Measurements from ENCODE around the gene DPP7. TPM values are rescaled to one million over a fixed set of nuclear protein-coding genes. Genes with fewer than 3 reads are reported as not detected.

Gene DPP7
- polyA plus RNA-seq, 1 donor = 196 TPM

- Histone ChIP-seq H3K9me3 (ENCODE audit: control insufficient read depth, low read depth, low read length) (peaks cover 13% of the 10 kb centered on the region), H3K27me3 (ENCODE audit: control insufficient read depth, insufficient read depth, low read length) (peaks cover 42% of the 10 kb centered on the region), H3K4me1 (ENCODE audit: control insufficient read depth, insufficient read depth, low read length) (no peaks in the 10 kb centered on the region), H3K4me3 (ENCODE audit: low read length) (no peak overlapping the region), H3K36me3 (ENCODE audit: control insufficient read depth, insufficient read depth, low read length) (no peaks in the 10 kb centered on the region), H3K27ac (ENCODE audit: low read length) (no peak overlapping the region)
- no peak for DNase-seq
- no CpG with 5 or more reads among the region's 27 CpGs for WGBS (ENCODE audit: insufficient coverage, low lambda C conversion rate)
Observed at GRCh38 chr9:137148242-137148641, 33.7 kb upstream of the DPP7 start.

GRCh38 chr9:137147793-137148160, 33.2 kb upstream of the DPP7 start:
- no peak for DNase-seq
- Histone ChIP-seq H3K27me3 (ENCODE audit: control insufficient read depth, insufficient read depth, low read length) (peaks cover 46% of the 10 kb centered on the region), H3K9me3 (ENCODE audit: control insufficient read depth, low read depth, low read length) (peaks cover 13% of the 10 kb centered on the region)

GRCh38 chr9:137147091-137147792, 32.7 kb upstream of the DPP7 start:
- H3K27ac ChIP-seq (ENCODE audit: low read length) = no peak overlapping the region
- H3K27me3 ChIP-seq (ENCODE audit: control insufficient read depth, insufficient read depth, low read length) = peaks cover 52% of the 10 kb centered on the region
- DNase-seq = no peak
- no CpG with 5 or more reads among the region's 26 CpGs for WGBS (ENCODE audit: insufficient coverage, low lambda C conversion rate)
- no peak overlapping the region for H3K4me3 ChIP-seq (ENCODE audit: low read length)
- H3K9me3 ChIP-seq (ENCODE audit: control insufficient read depth, low read depth, low read length) = peaks cover 13% of the 10 kb centered on the region
- no peaks in the 10 kb centered on the region for H3K36me3 ChIP-seq (ENCODE audit: control insufficient read depth, insufficient read depth, low read length)
- H3K4me1 ChIP-seq (ENCODE audit: control insufficient read depth, insufficient read depth, low read length) = no peaks in the 10 kb centered on the region

More at GRCh38 chr9:137147793-137148160, 33.2 kb upstream of the DPP7 start:
- Histone ChIP-seq H3K4me1 (ENCODE audit: control insufficient read depth, insufficient read depth, low read length) (no peaks in the 10 kb centered on the region), H3K27ac (ENCODE audit: low read length) (no peak overlapping the region), H3K4me3 (ENCODE audit: low read length) (no peak overlapping the region), H3K36me3 (ENCODE audit: control insufficient read depth, insufficient read depth, low read length) (no peaks in the 10 kb centered on the region)
- WGBS (ENCODE audit: insufficient coverage, low lambda C conversion rate) = no CpG with 5 or more reads among the region's 24 CpGs

GRCh38 chr9:137146527-137146918, 32.0 kb upstream of the DPP7 start:
- no CpG with 5 or more reads among the region's 9 CpGs for WGBS (ENCODE audit: insufficient coverage, low lambda C conversion rate)
- no peak for DNase-seq
- no peaks in the 10 kb centered on the region for H3K36me3 ChIP-seq (ENCODE audit: control insufficient read depth, insufficient read depth, low read length)
- peaks cover 59% of the 10 kb centered on the region for H3K27me3 ChIP-seq (ENCODE audit: control insufficient read depth, insufficient read depth, low read length)
- H3K9me3 ChIP-seq (ENCODE audit: control insufficient read depth, low read depth, low read length) = peaks cover 13% of the 10 kb centered on the region
- no peak overlapping the region for H3K27ac ChIP-seq (ENCODE audit: low read length)
- no peaks in the 10 kb centered on the region for H3K4me1 ChIP-seq (ENCODE audit: control insufficient read depth, insufficient read depth, low read length)
- no peak overlapping the region for H3K4me3 ChIP-seq (ENCODE audit: low read length)

- DNase-seq = no peak
- H3K27me3 ChIP-seq (ENCODE audit: control insufficient read depth, insufficient read depth, low read length) = peaks cover 65% of the 10 kb centered on the region
- H3K4me3 ChIP-seq (ENCODE audit: low read length) = no peak overlapping the region
- no peaks in the 10 kb centered on the region for H3K4me1 ChIP-seq (ENCODE audit: control insufficient read depth, insufficient read depth, low read length)
- no CpG with 5 or more reads among the region's 49 CpGs for WGBS (ENCODE audit: insufficient coverage, low lambda C conversion rate)
- H3K27ac ChIP-seq (ENCODE audit: low read length) = no peak overlapping the region
- peaks cover 9% of the 10 kb centered on the region for H3K9me3 ChIP-seq (ENCODE audit: control insufficient read depth, low read depth, low read length)
- H3K36me3 ChIP-seq (ENCODE audit: control insufficient read depth, insufficient read depth, low read length) = no peaks in the 10 kb centered on the region
Observed at GRCh38 chr9:137145731-137146526, 31.4 kb upstream of the DPP7 start.

GRCh38 chr9:137143459-137143858, 28.9 kb upstream of the DPP7 start:
- peaks cover 74% of the 10 kb centered on the region for H3K27me3 ChIP-seq (ENCODE audit: control insufficient read depth, insufficient read depth, low read length)
- peaks cover 3% of the 10 kb centered on the region for H3K9me3 ChIP-seq (ENCODE audit: control insufficient read depth, low read depth, low read length)
- H3K4me1 ChIP-seq (ENCODE audit: control insufficient read depth, insufficient read depth, low read length) = peaks cover 4% of the 10 kb centered on the region
- H3K27ac ChIP-seq (ENCODE audit: low read length) = no peak overlapping the region
- no CpG with 5 or more reads among the region's 4 CpGs for WGBS (ENCODE audit: insufficient coverage, low lambda C conversion rate)
- DNase-seq = no peak
- H3K36me3 ChIP-seq (ENCODE audit: control insufficient read depth, insufficient read depth, low read length) = no peaks in the 10 kb centered on the region
- no peak overlapping the region for H3K4me3 ChIP-seq (ENCODE audit: low read length)

- DNase-seq = no peak
- H3K9me3 ChIP-seq (ENCODE audit: control insufficient read depth, low read depth, low read length) = no peaks in the 10 kb centered on the region
- H3K4me3 ChIP-seq (ENCODE audit: low read length) = no peak overlapping the region
- no peak overlapping the region for H3K27ac ChIP-seq (ENCODE audit: low read length)
- H3K36me3 ChIP-seq (ENCODE audit: control insufficient read depth, insufficient read depth, low read length) = no peaks in the 10 kb centered on the region
- peaks cover 4% of the 10 kb centered on the region for H3K4me1 ChIP-seq (ENCODE audit: control insufficient read depth, insufficient read depth, low read length)
- WGBS (ENCODE audit: insufficient coverage, low lambda C conversion rate) = no CpG with 5 or more reads among the region's 24 CpGs
- H3K27me3 ChIP-seq (ENCODE audit: control insufficient read depth, insufficient read depth, low read length) = peaks cover 77% of the 10 kb centered on the region
Observed at GRCh38 chr9:137141976-137142936, 27.7 kb upstream of the DPP7 start.

GRCh38 chr9:137141050-137141810, 26.7 kb upstream of the DPP7 start:
- Histone ChIP-seq H3K36me3 (ENCODE audit: control insufficient read depth, insufficient read depth, low read length) (no peaks in the 10 kb centered on the region), H3K27me3 (ENCODE audit: control insufficient read depth, insufficient read depth, low read length) (peaks cover 80% of the 10 kb centered on the region)
- no CpG with 5 or more reads among the region's 17 CpGs for WGBS (ENCODE audit: insufficient coverage, low lambda C conversion rate)

GRCh38 chr9:137140151-137141012, 25.8 kb upstream of the DPP7 start:
- Histone ChIP-seq H3K27me3 (ENCODE audit: control insufficient read depth, insufficient read depth, low read length) (peaks cover 82% of the 10 kb centered on the region), H3K4me1 (ENCODE audit: control insufficient read depth, insufficient read depth, low read length) (peaks cover 4% of the 10 kb centered on the region), H3K36me3 (ENCODE audit: control insufficient read depth, insufficient read depth, low read length) (no peaks in the 10 kb centered on the region), H3K4me3 (ENCODE audit: low read length) (no peak overlapping the region), H3K27ac (ENCODE audit: low read length) (no peak overlapping the region), H3K9me3 (ENCODE audit: control insufficient read depth, low read depth, low read length) (peaks cover 5% of the 10 kb centered on the region)
- DNase-seq = no peak
- no CpG with 5 or more reads among the region's 26 CpGs for WGBS (ENCODE audit: insufficient coverage, low lambda C conversion rate)

More at GRCh38 chr9:137141050-137141810, 26.7 kb upstream of the DPP7 start:
- no peak for DNase-seq
- Histone ChIP-seq H3K4me3 (ENCODE audit: low read length) (no peak overlapping the region), H3K4me1 (ENCODE audit: control insufficient read depth, insufficient read depth, low read length) (peaks cover 4% of the 10 kb centered on the region), H3K27ac (ENCODE audit: low read length) (no peak overlapping the region), H3K9me3 (ENCODE audit: control insufficient read depth, low read depth, low read length) (peaks cover 4% of the 10 kb centered on the region)
